Measurements from ENCODE around the gene PMFBP1. TPM values are rescaled to one million over a fixed set of nuclear protein-coding genes. Genes with fewer than 3 reads are reported as not detected.

The PMFBP1 gene
- total RNA-seq, 1 experiment from 2014 or later: 2.7 TPM

GRCh38 chr16:72138064-72138572, 33.8 kb downstream of the PMFBP1 start:
- no peak for DNase-seq
- Histone ChIP-seq H3K14ac (ENCODE audit: insufficient read depth, low read length) (no peak overlapping the region; the same call in 1 of the 2 replicates), H4K20me1 (ENCODE audit: control insufficient read depth, insufficient read depth, insufficient read length) (no peaks in the 10 kb centered on the region), H3K27me3 (ENCODE audit: insufficient read depth, low read length) (no peaks in the 10 kb centered on the region), H3K9me3 (ENCODE audit: control insufficient read depth, low read depth, low read length) (no peaks in the 10 kb centered on the region), H2BK12ac (ENCODE audit: insufficient read length, low read depth, low read length) (no peak overlapping the region), H2BK120ac (ENCODE audit: low read depth, low read length, poor library complexity, severe bottlenecking) (no peak overlapping the region), H2AFZ (ENCODE audit: low read length) (no peak overlapping the region), H3K4me1 (ENCODE audit: insufficient read depth, low read length) (no peaks in the 10 kb centered on the region), H4K5ac (ENCODE audit: insufficient read length, low read depth, low read length) (no peak overlapping the region), H3K23me2 (ENCODE audit: insufficient read length, low read depth, low read length, poor library complexity, severe bottlenecking) (no peaks in the 10 kb centered on the region), H2BK20ac (ENCODE audit: low read depth, low read length, poor library complexity, severe bottlenecking) (no peak overlapping the region), H3K4me2 (ENCODE audit: insufficient read depth, insufficient read length, low read length) (no peak overlapping the region), H3K9ac (ENCODE audit: extremely low read depth, insufficient read length, low read length) (no peak overlapping the region), H3K56ac (ENCODE audit: insufficient read length, low read depth, low read length) (no peak overlapping the region), H3K4ac (ENCODE audit: low read depth, low read length) (no peak overlapping the region), H3K18ac (ENCODE audit: insufficient read length, low read depth, low read length) (no peak overlapping the region), H3K23ac (ENCODE audit: insufficient read length, low read depth, low read length) (no peak overlapping the region), H4K8ac (replicated peaks; ENCODE audit: insufficient read length, low read depth, low read length) (no peak overlapping the region), H2AK5ac (ENCODE audit: insufficient read length, low read length) (no peak overlapping the region), H2BK5ac (ENCODE audit: insufficient read length, low read length) (no peak overlapping the region), H2BK15ac (ENCODE audit: low read depth, low read length) (no peak overlapping the region), H3T11ph (ENCODE audit: low read length) (no peak overlapping the region), H3K79me1 (ENCODE audit: insufficient read depth, low read depth, low read length, poor library complexity, severe bottlenecking) (no peaks in the 10 kb centered on the region), H3K27ac (ENCODE audit: insufficient read length, low read depth, low read length) (no peak overlapping the region), H4K91ac (ENCODE audit: insufficient read length, low read depth, low read length) (no peak overlapping the region), H3K79me2 (ENCODE audit: insufficient read depth, low read length) (no peaks in the 10 kb centered on the region)
- Mint-ChIP-seq H3K36me3 (ENCODE audit: insufficient read depth in 1 of 3, low read depth in 3 of 3) (no peaks in the 10 kb centered on the region), H3K4me3 (no peak overlapping the region), H3K4me1 (peaks cover 3 to 6% of the 10 kb centered on the region in 2 experiments; a peak in 1 of 4 replicates), H3K9me3 (no peaks in the 10 kb centered on the region), H3K27ac (no peak overlapping the region; a peak in 1 of 7 replicates), H3K27me3 (ENCODE audit: low read depth) (no peaks in the 10 kb centered on the region)
- no CpG with 5 or more reads among the region's 4 CpGs for WGBS (ENCODE audit: extremely low coverage, insufficient read length, low lambda C conversion rate)
- no peak for TF ChIP-seq CTCF (conservative IDR thresholded peaks at IDR 0.05)
